Stimulated activated CD8-positive, alpha-beta memory T cell treated with anti-CD3 and anti-CD28 coated beads, Interleukin-7, amount 100 ng/mL, for 48 hours (primary cell): ENCODE measurements around the gene ZNF827.

ENCODE experiments used
- DNase-seq, 2 donors: peaks; one replicate each; pipeline ENCODE4 v3.0.0-alpha.2; 2020; ENCODE audit warnings: low read depth in 1 of 2; ENCODE audit errors: extremely low read depth in 1 of 2

ZNF827 gene, protein sequence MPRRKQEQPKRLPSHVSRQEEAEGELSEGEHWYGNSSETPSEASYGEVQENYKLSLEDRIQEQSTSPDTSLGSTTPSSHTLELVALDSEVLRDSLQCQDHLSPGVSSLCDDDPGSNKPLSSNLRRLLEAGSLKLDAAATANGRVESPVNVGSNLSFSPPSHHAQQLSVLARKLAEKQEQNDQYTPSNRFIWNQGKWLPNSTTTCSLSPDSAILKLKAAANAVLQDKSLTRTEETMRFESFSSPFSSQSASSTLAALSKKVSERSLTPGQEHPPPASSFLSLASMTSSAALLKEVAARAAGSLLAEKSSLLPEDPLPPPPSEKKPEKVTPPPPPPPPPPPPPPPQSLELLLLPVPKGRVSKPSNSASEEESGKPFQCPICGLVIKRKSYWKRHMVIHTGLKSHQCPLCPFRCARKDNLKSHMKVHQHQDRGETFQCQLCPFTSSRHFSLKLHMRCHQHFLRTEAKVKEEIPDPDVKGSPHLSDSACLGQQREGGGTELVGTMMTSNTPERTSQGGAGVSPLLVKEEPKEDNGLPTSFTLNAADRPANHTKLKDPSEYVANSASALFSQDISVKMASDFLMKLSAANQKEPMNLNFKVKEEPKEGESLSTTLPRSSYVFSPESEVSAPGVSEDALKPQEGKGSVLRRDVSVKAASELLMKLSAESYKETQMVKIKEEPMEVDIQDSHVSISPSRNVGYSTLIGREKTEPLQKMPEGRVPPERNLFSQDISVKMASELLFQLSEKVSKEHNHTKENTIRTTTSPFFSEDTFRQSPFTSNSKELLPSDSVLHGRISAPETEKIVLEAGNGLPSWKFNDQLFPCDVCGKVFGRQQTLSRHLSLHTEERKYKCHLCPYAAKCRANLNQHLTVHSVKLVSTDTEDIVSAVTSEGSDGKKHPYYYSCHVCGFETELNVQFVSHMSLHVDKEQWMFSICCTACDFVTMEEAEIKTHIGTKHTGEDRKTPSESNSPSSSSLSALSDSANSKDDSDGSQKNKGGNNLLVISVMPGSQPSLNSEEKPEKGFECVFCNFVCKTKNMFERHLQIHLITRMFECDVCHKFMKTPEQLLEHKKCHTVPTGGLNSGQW

DNA sequence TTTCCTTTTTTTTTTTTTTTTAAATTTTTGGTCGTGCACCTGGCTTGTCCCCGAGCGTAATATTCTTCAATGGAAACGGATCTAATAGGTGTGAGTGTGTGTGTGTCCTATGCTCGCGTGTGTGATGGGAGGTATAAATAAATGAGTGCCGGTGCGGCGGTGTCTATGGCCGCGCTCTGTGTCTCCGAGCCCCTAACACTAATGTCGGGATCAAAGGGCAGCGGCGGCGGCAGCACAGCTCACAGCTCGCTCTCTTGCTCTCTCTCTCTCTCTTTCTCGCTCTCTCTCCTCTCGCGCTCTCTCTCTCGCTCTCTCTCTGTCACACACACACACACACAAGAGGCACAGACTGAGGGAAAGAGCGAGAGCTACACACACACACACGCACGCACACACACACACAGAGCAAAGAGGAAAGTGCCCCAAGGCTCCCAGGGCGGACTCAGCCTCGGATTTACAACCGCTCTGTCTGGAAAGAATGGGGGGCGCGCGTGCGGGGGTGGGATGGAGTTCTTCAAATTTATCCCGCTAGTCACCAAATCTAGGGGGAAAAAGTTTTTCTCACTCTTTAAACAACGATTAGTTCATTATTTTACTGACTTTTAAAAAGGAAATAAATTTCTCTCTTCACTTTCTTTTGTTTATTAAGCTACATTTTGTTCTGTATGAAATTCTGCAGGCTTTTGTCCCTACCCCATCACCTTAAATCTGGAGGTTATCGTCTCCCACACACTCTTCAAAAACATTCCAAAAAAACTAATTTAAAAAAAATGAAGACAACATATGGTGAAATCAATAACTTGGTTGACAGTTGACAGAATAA lies at the start of gene ZNF827:
ZNF827 (minus strand) TSS at position 206 of the 823 bp plus-strand sequence. CDS start 416 bp downstream, outside the sequence.
- peak; percentile 21 to 42 for DNase-seq

DNA sequence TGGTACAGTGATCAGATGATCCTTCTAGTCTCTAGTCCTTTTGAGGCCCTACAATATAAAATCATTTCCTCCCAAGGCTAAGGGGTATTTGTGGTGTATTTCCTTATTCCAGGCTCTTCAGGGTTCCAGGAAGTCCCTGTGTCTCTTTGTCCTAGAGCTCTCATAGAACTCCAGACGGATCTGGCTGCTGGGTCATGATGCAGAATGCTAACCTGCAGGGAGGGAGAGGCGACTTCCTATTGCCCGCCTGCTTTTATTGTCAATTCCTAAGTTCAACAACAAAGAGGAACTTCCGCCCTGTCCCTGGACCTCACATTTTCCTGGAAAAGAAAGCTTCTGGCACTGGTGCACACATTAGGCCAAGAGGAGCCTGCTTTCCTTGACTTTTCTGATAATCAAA lies 45.9 kb upstream of the ZNF827 start:
- no peak for DNase-seq

DNA sequence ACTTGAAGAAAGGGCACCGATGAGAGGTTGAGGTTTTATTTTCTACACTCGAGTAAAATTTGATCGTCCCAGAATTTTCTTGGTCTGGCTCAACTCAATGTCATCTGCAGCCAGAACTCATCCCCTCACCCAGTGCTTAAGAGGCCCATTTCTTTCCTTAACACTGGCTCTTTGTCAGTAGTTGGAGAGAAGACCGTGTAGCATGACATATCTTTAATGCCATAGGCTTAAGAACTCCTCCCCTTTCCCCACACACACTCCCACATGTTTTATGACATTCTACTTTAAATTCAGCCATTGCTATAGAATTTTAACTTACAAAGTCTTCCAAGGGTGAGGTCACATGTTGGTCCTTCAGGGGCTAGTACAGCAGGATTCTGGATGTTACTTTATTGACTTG lies 44.2 kb upstream of the ZNF827 start:
- DNase-seq: no peak

DNA sequence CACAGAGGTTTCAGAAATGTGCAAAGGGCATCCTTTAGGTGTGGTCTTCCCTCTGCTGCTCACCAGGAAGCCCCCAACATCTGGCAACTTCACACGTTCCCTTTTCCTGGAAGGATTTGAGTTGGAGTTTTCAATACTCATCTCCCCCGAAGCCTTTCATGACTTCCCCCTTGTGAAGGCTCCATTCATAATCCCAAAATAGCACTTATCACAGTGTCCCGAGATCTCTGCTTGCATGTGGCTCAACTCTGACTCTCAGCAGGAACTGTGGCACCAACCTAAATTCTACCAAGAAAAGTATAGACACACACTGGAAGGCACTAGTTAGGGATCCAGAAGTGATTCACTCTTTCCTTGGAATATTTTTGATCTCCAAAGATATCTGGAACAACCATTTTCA lies 40.5 kb upstream of the ZNF827 start:
- DNase-seq: no peak

DNA sequence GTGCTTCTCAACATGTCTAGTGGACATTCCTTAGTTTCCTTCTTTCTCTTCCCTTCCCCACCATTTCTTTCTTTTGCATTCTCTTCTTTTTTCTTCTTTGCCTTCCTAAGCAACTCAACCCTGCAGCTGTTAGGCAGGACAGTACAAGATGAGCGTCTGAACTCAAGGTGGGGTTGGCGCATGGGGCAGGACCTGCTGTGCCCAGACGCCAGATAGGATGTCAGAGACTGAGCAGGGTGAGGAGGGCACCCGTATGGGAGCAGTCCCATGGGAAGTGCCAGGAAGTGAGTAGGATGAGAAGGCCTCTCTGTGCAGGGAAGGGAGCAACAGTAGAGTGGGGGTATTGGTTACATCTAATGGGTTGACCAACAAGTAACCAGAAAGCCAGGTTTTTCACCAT lies 38.1 kb upstream of the ZNF827 start:
- no peak for DNase-seq

DNA sequence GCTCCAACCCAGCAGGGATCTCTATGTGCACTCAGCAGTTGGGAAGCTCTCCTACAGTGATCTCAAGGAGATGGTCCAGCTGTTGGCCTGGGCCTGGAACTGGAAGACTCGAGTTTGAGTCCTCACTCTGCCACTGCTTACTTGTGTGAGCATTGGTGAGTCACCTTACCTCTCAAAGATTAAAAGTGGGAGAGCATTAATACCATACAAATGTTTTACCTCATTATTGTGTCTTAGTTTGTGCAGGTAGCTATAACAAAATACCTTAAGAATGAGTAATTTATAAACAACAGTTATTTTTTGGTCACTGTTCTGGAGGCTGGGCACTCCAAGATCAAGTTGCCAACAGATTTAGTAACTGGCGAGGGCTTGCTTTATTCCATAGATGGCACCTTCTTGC lies 21.4 kb upstream of the ZNF827 start:
- DNase-seq: no peak

DNA sequence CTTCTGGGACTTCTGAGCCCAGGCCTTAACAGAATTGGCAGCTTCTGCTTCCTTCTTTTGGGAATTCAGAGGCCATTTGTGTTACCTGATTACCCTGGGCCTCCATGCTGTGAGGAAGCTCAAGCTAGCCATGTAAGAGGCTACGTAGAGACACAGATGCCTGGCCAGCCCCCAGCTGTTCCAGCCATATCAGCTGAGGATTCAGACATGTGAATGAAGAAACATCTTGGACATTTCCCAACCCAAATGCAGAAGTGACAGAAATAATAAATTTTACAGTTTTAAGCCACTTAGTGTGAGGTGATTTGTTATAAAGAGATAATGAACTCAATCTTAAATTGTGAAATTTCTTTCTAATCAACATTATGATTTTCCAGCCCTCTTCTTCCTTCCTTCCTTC lies 18.7 kb upstream of the ZNF827 start:
- no peak for DNase-seq

DNA sequence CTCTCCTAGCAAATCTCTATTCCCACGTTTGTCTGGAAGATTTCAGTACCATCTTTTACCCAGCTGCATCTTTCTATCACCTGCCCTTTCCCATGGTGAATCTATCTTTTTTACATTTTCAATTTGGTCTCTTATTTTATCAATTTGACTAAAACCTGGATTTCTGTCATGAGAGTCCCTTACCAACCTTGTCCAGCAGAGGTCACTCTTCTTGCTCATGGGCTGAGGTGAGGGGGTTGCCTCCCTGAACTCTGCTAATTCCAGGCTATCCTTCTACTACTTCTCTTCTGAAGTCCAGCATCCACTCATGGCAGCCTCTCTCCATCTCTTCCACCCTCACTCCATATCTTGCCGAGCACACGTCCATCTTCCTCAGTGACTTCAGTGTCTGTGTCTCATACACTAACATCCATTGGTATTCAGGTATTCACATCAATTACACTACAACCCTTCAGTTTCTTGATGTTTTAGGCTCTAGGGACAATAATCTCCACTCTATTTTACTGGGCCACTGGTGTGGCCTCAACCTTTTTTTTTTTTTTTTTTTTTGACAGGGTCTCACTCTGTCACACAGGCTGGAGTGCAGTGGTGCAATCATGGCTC lies 17.8 kb upstream of the ZNF827 start:
- DNase-seq: peak in 1 of 2 donors; percentile 17

DNA sequence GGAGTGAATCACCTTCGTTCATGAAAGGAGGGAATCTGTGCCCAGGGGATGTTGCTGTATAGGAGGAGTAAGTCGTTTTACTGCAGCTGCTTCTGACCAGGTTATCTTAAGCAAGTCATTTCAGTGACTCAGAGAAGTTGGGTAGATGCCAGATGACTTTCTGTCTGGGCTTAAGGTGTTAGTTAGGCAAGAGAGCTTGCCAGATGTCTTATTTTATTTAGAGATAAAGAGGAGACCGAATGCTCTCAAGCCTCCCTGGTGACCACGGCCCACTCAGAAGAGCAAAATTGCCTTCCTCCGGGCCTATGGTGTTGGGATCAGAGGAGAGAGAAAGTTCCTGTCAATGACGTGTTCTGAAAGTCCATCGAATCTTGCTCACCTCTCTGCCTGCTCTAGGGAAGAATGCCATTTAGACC lies 16.3 kb upstream of the ZNF827 start:
- no peak for DNase-seq

DNA sequence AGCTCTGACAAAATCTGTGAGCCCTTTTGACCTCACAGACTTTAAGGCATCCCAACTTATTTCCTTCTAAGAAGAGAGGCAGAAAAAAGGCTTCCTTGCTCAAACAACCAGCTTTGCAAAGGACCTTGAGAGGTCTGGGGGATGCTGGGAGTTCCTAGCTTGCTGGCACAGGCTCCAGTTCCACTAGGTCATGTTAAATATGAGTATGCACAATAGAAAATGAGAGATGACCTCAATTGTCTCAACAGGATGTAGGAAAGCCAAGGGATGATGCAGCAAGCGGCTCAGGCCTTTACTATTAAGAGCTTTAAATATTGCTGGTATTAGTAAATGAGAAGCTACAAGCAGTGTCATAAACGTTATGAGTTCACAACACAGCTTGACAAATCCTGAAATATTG lies 13.3 kb upstream of the ZNF827 start:
- DNase-seq: no peak

DNA sequence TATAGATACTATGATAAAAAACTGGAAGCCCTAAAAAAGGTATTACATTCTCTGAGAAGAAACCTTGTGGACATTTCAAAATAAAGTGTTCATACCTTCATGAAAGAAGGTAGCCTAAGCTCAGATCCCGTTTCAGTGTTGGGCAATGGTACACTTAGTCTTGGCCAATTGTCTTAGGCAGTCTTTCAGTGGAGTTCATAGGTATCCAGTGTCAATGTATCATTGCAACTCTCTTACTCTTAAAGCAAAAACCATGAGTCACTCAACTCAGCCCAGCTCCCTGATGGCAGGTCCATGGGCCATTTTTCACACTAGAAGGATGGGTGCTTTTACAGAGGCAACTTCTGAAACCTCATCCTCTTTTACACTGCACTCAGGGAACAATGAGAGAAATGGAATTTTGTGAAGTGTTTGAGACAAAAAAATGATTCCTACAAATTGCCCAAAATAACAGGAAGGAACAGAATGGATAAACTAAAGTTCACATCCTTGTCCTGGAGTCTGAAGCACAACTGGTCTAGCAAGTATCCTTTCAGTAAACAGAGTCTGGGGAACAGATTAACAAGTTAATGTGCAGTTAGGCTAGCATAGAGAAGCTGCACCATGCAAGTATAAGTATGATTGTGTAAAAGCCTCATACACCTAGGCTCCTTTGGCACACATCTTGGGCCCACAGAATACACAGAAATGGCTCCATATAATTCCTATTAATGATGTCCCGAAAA lies 7.0 kb upstream of the ZNF827 start:
- DNase-seq: no peak

DNA sequence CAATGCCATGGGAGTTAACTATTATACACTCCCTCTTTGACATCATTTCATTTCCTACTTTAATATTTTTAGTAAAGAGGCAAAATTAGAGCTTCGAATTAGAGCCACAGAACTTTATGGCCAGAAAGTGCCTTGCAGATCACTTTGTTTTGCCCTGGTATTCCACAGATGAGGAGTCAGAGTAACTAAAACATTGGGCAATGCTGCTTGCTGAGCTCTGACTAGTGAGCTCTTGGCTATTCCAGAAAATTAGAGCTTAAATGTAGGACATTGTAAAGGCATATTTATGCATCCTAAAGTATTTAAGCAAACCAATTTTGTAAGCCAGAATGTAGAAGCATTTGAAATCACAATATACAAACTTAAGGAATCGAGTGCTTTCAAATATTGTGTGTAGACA lies 6.3 kb upstream of the ZNF827 start:
- DNase-seq: no peak

DNA sequence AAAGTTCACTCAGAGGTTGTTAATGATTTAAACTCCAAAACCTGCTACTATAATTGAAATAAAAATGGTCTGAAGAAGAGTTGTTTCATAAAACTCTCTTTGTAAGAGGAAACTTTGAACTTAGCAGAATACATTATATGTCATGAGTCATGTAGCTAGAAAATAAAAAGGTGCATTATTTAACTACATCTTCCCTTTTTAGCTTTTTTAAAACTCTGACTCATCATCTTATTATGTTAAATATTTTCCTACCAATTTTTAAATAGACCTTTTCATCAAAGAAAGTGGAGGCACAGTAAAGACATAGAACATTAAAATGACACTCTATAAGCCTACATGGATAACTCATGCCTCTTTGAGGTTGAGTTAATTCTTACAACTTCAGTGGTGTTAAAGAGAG lies 1.2 kb upstream of the ZNF827 start:
- no peak for DNase-seq

DNA sequence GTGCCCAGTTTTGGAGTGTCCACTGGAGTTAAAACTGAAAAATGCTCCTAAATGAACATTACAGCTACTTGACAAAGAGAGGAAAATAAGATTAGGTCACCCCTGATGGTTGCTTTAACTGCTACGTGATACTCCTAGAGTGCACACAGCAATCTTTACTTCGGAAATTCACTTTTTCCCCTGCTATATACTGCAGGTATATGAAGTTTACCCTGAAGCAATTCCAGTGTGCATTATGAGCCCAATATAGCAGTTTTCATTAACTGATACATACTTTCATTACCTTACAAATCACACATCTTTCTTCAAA lies 773 bp upstream of the ZNF827 start:
- DNase-seq: no peak

DNA sequence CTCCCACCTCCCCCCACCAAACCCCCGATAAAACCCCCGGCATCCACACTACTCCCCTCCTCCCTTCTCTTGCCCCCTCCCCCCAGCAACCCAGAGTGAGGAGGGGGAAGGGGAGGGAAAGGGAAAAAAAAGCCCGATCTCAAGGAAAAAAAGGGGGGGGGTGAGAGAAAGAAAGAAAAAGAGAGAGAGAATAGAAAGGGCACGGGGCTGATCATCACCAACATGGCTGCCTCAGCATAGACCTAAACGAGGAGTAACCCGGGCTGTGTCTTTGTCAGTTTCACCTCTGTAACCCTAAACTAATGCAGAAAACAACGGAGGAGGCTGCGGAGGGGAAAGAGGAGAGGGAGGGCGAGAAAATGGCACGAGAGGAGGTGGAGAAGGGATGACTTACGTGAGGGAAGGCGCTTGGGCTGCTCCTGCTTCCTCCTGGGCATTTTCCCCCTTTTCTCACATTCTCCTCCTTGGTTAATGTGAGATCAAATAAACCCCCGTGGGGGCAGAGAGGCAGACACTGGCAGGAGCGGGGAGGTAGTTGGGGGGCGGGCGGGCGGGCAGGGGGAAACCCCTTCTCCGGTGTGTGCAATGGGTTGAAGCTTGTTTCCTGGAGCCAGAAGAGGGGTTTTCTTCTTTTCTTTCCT lies 532 bp downstream of the ZNF827 start:
- peak in 1 of 2 donors; percentile 13 for DNase-seq

DNA sequence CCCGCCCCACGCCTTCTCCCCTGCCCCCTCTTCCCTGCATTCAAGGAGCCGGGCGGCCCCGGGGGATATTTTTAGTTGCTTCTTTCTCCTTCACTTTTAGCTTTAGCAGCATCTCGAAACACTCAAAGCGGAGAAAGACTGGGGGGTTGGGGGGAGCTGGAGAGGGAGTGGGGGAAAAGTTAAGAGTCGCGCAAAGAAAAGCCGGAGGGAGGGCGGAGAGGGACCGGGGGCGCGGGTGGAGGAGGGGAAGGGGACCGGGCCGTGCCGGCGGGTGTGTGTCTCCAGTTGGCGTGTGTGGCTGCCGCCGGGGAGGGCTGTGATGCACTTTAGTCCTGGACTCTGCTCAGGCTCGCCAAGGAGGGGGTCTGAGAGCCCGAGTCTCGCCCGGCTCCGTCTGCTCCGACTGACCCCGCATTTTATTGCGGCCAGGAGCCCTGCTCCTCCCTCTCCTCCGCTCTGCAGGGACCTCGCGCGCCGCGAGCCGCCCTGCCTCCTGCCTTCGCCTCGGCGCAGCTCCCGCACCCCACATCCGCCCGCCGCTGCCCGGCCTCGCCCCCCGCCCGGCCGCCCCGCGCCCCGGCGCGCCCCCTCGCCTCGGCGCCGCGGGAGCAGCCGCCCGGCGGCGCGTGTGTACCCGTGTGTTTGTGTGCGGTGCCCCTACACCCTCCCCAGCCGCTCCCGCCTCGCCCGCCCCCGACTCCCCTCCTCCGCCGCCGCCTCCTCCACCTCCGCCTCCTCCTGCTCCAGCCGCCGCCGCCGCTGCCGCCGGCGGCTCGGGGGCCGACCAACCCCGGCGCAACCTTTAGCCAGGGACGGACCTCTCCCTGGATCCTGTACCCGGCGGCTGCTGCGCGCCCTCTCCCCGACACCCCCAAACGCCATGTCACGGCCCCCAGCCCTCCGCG lies 1.4 kb downstream of the ZNF827 start:
- peak in 1 of 2 donors; percentile 33 for DNase-seq

DNA sequence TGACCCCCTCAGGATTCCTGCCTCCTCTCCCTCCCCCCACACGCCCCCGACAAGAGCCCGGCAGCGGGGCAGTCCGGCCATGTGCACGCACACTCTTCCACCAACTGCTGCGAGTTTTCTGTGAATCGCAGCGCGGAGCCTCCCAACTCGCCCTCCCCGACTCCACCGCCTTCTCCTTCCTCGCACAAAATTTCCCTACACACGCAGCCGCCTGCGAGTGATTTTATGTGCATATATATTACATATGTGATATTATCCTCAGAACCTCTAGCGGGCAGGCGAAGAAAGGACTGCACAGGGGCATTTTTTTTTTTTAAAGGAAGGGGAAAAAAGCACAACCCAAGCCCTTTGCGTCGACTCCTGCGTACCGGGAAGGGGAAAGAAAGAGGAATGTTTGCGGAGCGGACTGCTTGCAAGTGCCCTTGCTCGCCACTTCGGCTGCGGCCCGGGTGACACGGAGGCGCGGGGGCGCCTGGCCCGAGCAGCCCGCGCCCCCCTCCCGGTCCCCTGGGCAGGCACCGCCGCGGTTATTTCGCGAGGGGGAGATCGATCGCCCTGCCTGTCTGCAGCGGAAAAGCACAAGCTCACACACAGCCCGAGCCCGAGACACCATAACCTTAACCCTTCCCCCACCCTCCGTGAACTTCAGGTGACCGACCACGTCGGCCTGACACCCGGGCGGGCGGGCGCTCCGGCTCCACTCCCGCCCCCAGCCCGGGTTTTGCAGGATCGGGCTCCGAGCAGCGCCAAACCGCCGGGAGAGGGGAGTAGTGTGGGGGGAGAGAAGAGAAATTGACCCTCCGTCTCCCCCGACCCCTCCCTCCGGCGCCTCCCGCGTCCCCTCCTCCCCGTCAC lies 2.3 kb downstream of the ZNF827 start:
- peak; percentile 43 to 46 for DNase-seq
